ENCODE data around the gene MPV17L. TPM values are rescaled to one million over a fixed set of nuclear protein-coding genes. Genes with fewer than 3 reads are reported as not detected.
"Not testable (repeated sequence)": the region's sequence is repeated elsewhere in the genome, so short reads cannot be mapped to it uniquely, and the experiment has no call there.

The MPV17L gene
- total and polyA plus RNA-seq, 3 experiments from 2014 or later = 0.17 to 0.71 (median 0.18) TPM

GRCh38 chr16:15388060-15388459 lies 7.5 kb upstream of the MPV17L start:
- DNase-seq; H3K4me1 Mint-ChIP-seq; H3K4me1 ChIP-seq (ENCODE audit: insufficient read depth, low read length); H3K27me3 ChIP-seq (ENCODE audit: insufficient read depth, low read length, poor library complexity, severe bottlenecking); H3K4me3 ChIP-seq (ENCODE audit: low read length); H3K27ac ChIP-seq (ENCODE audit: low read depth, low read length); H3K9me3 ChIP-seq (ENCODE audit: low read length); H3K27me3 Mint-ChIP-seq; H3K36me3 Mint-ChIP-seq; H3K4me3 Mint-ChIP-seq; H3K9me3 Mint-ChIP-seq; H3K36me3 ChIP-seq (ENCODE audit: insufficient read depth, low read length); H3K27ac Mint-ChIP-seq; CTCF ChIA-PET; POLR2A ChIA-PET: not testable (repeated sequence)

- DNase-seq = peak in 1 of 5 donors; percentile 34
- H3K4me3 Mint-ChIP-seq; H3K4me1 Mint-ChIP-seq; H3K36me3 ChIP-seq (ENCODE audit: insufficient read depth, low read length); H3K27me3 ChIP-seq (ENCODE audit: insufficient read depth, low read length, poor library complexity, severe bottlenecking); H3K9me3 Mint-ChIP-seq; H3K36me3 Mint-ChIP-seq; POLR2A ChIA-PET; H3K27ac ChIP-seq (ENCODE audit: low read depth, low read length); CTCF ChIA-PET; H3K4me3 ChIP-seq (ENCODE audit: low read length); H3K9me3 ChIP-seq (ENCODE audit: low read length); H3K4me1 ChIP-seq (ENCODE audit: insufficient read depth, low read length): not testable (repeated sequence)
- Mint-ChIP-seq H3K27me3 (peaks cover 11 to 12% of the 10 kb centered on the region in 2 donors), H3K27ac (peak overlapping the region in 7 of 8 donors; percentile 15 to 63 (median 45))
Measured at GRCh38 chr16:15389916-15390315, 5.6 kb upstream of the MPV17L start.

GRCh38 chr16:15393025-15393424 lies 2.5 kb upstream of the MPV17L start:
- H3K9me3 ChIP-seq (ENCODE audit: low read length); H3K9me3 Mint-ChIP-seq; H3K4me3 ChIP-seq (ENCODE audit: low read length); H3K36me3 Mint-ChIP-seq; POLR2A ChIA-PET; H3K27me3 ChIP-seq (ENCODE audit: insufficient read depth, low read length, poor library complexity, severe bottlenecking); H3K27ac Mint-ChIP-seq; DNase-seq; H3K4me1 Mint-ChIP-seq; H3K36me3 ChIP-seq (ENCODE audit: insufficient read depth, low read length); H3K4me1 ChIP-seq (ENCODE audit: insufficient read depth, low read length); H3K27ac ChIP-seq (ENCODE audit: low read depth, low read length); CTCF ChIA-PET; H3K4me3 Mint-ChIP-seq: not testable (repeated sequence)
- H3K27me3 Mint-ChIP-seq = peaks cover 18 to 26% of the 10 kb centered on the region in 2 donors

GRCh38 chr16:15396509-15396829 lies 915 bp downstream of the MPV17L start:
- POLR2A ChIA-PET; H3K9me3 ChIP-seq (ENCODE audit: low read length); CTCF ChIA-PET: not testable (repeated sequence)

GRCh38 chr16:15396948-15397594 lies 1.5 kb downstream of the MPV17L start:
- Mint-ChIP-seq H3K4me3 (no peak overlapping the region), H3K27ac (peak overlapping the region in 2 of 8 donors; percentile 6 to 56), H3K9me3 (peaks cover 0 to 3% (median 0%) of the 10 kb centered on the region in 5 donors), H3K36me3 (no peaks in the 10 kb centered on the region), H3K27me3 (peaks cover 18 to 23% of the 10 kb centered on the region in 2 donors), H3K4me1 (peaks cover 0 to 1% (median 0%) of the 10 kb centered on the region in 3 donors)
- no peak for DNase-seq
- H3K4me1 ChIP-seq (ENCODE audit: insufficient read depth, low read length) = no peaks in the 10 kb centered on the region
- no peaks in the 10 kb centered on the region for H3K27me3 ChIP-seq (ENCODE audit: insufficient read depth, low read length, poor library complexity, severe bottlenecking)
- no peak overlapping the region for H3K27ac ChIP-seq (ENCODE audit: low read depth, low read length)
- CTCF ChIA-PET = no interaction called here
- no peaks in the 10 kb centered on the region for H3K36me3 ChIP-seq (ENCODE audit: insufficient read depth, low read length)
- no peak overlapping the region for H3K4me3 ChIP-seq (ENCODE audit: low read length)
- POLR2A ChIA-PET = no interaction called here
- no peaks in the 10 kb centered on the region for H3K9me3 ChIP-seq (ENCODE audit: low read length)

More at GRCh38 chr16:15396509-15396829, 915 bp downstream of the MPV17L start:
- not testable (repeated sequence) for H3K4me1 ChIP-seq (ENCODE audit: insufficient read depth, low read length); H3K36me3 ChIP-seq (ENCODE audit: insufficient read depth, low read length); H3K27ac ChIP-seq (ENCODE audit: low read depth, low read length); H3K4me1 Mint-ChIP-seq; H3K27ac Mint-ChIP-seq; DNase-seq; H3K9me3 Mint-ChIP-seq; H3K36me3 Mint-ChIP-seq; H3K4me3 ChIP-seq (ENCODE audit: low read length); H3K27me3 ChIP-seq (ENCODE audit: insufficient read depth, low read length, poor library complexity, severe bottlenecking)
- Mint-ChIP-seq H3K4me3 (peak overlapping the region in 2 of 7 donors; percentile 6 to 19), H3K27me3 (peaks cover 22 to 26% of the 10 kb centered on the region in 2 donors)

GRCh38 chr16:15398618-15399316 lies 3.2 kb downstream of the MPV17L start:
- Mint-ChIP-seq H3K9me3 (peaks cover 0 to 3% (median 0%) of the 10 kb centered on the region in 5 donors), H3K4me3 (no peak overlapping the region), H3K36me3 (no peaks in the 10 kb centered on the region), H3K27ac (no peak overlapping the region), H3K4me1 (peaks cover 0 to 1% (median 0%) of the 10 kb centered on the region in 3 donors), H3K27me3 (peaks cover 19 to 21% of the 10 kb centered on the region in 2 donors)
- DNase-seq = no peak
- H3K27ac ChIP-seq (ENCODE audit: low read depth, low read length) = no peak overlapping the region
- no peaks in the 10 kb centered on the region for H3K9me3 ChIP-seq (ENCODE audit: low read length)
- ChIA-PET CTCF (no interaction called here), POLR2A (no interaction called here)
- no peaks in the 10 kb centered on the region for H3K36me3 ChIP-seq (ENCODE audit: insufficient read depth, low read length)
- H3K4me1 ChIP-seq (ENCODE audit: insufficient read depth, low read length) = no peaks in the 10 kb centered on the region
- no peaks in the 10 kb centered on the region for H3K27me3 ChIP-seq (ENCODE audit: insufficient read depth, low read length, poor library complexity, severe bottlenecking)
- H3K4me3 ChIP-seq (ENCODE audit: low read length) = no peak overlapping the region

GRCh38 chr16:15399317-15399716 lies 3.8 kb downstream of the MPV17L start:
- CTCF ChIA-PET = no interaction called here
- Mint-ChIP-seq H3K27ac (no peak overlapping the region), H3K36me3 (no peaks in the 10 kb centered on the region), H3K4me3 (no peak overlapping the region), H3K4me1 (peaks cover 0 to 1% (median 0%) of the 10 kb centered on the region in 3 donors), H3K27me3 (peaks cover 19 to 20% of the 10 kb centered on the region in 2 donors), H3K9me3 (peaks cover 0 to 3% (median 0%) of the 10 kb centered on the region in 5 donors)
- H3K4me1 ChIP-seq (ENCODE audit: insufficient read depth, low read length) = no peaks in the 10 kb centered on the region
- no peak overlapping the region for H3K4me3 ChIP-seq (ENCODE audit: low read length)
- H3K36me3 ChIP-seq (ENCODE audit: insufficient read depth, low read length) = no peaks in the 10 kb centered on the region
- H3K27me3 ChIP-seq (ENCODE audit: insufficient read depth, low read length, poor library complexity, severe bottlenecking) = no peaks in the 10 kb centered on the region
- no peak for DNase-seq
- no peaks in the 10 kb centered on the region for H3K9me3 ChIP-seq (ENCODE audit: low read length)
- H3K27ac ChIP-seq (ENCODE audit: low read depth, low read length) = no peak overlapping the region
- POLR2A ChIA-PET = no interaction called here

- H3K9me3 ChIP-seq (ENCODE audit: low read length); H3K27ac ChIP-seq (ENCODE audit: low read depth, low read length); H3K4me1 ChIP-seq (ENCODE audit: insufficient read depth, low read length); H3K27ac Mint-ChIP-seq; POLR2A ChIA-PET; H3K4me3 ChIP-seq (ENCODE audit: low read length); H3K4me1 Mint-ChIP-seq; H3K4me3 Mint-ChIP-seq; H3K9me3 Mint-ChIP-seq; H3K36me3 Mint-ChIP-seq; DNase-seq; H3K36me3 ChIP-seq (ENCODE audit: insufficient read depth, low read length); CTCF ChIA-PET; H3K27me3 ChIP-seq (ENCODE audit: insufficient read depth, low read length, poor library complexity, severe bottlenecking): not testable (repeated sequence)
- peaks cover 14 to 18% of the 10 kb centered on the region in 2 donors for H3K27me3 Mint-ChIP-seq
Measured at GRCh38 chr16:15400314-15400713, 4.8 kb downstream of the MPV17L start.
